Measurements from ENCODE around the gene YARS1. TPM values are rescaled to one million over a fixed set of nuclear protein-coding genes. Genes with fewer than 3 reads are reported as not detected.
"Not testable (repeated sequence)": the region's sequence is repeated elsewhere in the genome, so short reads cannot be mapped to it uniquely, and the experiment has no call there.

YARS1 gene
- polyA plus RNA-seq, 3 donors, result 38.1 to 42.7 (median 39.8) TPM

DNA sequence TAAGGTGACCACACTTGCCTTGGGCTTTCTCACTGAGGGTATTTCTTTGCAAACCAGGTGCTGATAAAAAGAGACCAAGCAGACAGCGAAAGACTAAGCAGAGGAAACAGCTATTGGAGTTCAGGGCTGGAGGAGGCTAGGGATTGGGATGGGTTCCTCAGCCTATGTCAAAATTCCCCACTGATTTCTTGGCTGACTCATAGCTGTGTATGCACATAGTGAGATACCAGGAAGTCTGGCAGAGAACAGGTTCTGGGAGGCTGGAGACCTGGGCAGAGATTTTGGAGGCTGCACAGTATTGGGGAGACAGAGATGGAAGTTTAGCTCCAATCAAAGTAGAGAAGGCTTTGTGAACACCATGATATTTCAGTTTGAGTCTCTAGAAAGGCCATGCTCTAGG, 25.3 kb downstream of the YARS1 start:
- intact Hi-C loops (cut with micrococcal nuclease), result no loop called here
- Mint-ChIP-seq H3K36me3 (peaks cover 42 to 85% of the 10 kb centered on the region in 2 donors), H3K27me3 (ENCODE audit: low read depth in 3 of 3) (no peaks in the 10 kb centered on the region), H3K4me1 (no peaks in the 10 kb centered on the region), H3K27ac (peak overlapping the region in 1 of 7 donors; percentile 5), H3K9me3 (no peaks in the 10 kb centered on the region), H3K4me3 (no peak overlapping the region)
- no peak overlapping the region for H3K9ac ChIP-seq (ENCODE audit: insufficient read depth, low read length, poor library complexity, severe bottlenecking)
- peaks cover 49 to 80% of the 10 kb centered on the region in 2 donors for H3K36me3 ChIP-seq (replicated peaks in 1 of 2; ENCODE audit: control insufficient read depth in 1 of 2, insufficient read depth in 2 of 2, low read length in 2 of 2)
- no peak for DNase-seq
- no peaks in the 10 kb centered on the region for H3K4me1 ChIP-seq (ENCODE audit: control insufficient read depth in 1 of 2, insufficient read depth in 2 of 2, low read length in 2 of 2)
- H3K4me3 ChIP-seq (replicated peaks in 1 of 3; ENCODE audit: low read depth in 2 of 3, low read length in 3 of 3), result no peak overlapping the region
- H3K4me2 ChIP-seq (replicated peaks; ENCODE audit: extremely low read depth, low read length, poor library complexity, severe bottlenecking), result no peak overlapping the region
- H3K9me3 ChIP-seq (replicated peaks in 1 of 2; ENCODE audit: control insufficient read depth in 1 of 2, insufficient read depth in 1 of 2, low read length in 2 of 2), result no peaks in the 10 kb centered on the region
- TF ChIP-seq, protein P1, sequence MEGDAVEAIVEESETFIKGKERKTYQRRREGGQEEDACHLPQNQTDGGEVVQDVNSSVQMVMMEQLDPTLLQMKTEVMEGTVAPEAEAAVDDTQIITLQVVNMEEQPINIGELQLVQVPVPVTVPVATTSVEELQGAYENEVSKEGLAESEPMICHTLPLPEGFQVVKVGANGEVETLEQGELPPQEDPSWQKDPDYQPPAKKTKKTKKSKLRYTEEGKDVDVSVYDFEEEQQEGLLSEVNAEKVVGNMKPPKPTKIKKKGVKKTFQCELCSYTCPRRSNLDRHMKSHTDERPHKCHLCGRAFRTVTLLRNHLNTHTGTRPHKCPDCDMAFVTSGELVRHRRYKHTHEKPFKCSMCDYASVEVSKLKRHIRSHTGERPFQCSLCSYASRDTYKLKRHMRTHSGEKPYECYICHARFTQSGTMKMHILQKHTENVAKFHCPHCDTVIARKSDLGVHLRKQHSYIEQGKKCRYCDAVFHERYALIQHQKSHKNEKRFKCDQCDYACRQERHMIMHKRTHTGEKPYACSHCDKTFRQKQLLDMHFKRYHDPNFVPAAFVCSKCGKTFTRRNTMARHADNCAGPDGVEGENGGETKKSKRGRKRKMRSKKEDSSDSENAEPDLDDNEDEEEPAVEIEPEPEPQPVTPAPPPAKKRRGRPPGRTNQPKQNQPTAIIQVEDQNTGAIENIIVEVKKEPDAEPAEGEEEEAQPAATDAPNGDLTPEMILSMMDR (IDR thresholded peaks at IDR 0.05), result no peak
- no peaks in the 10 kb centered on the region for H4K20me1 ChIP-seq (ENCODE audit: insufficient read depth, low read length)
- no peak overlapping the region for H3K27ac ChIP-seq (ENCODE audit: low read depth in 1 of 2, low read length in 2 of 2)
- WGBS (ENCODE audit: insufficient coverage), result 100% methylated on average over 1 of the region's 1 CpG
- H3K27me3 ChIP-seq (ENCODE audit: control insufficient read depth in 2 of 2, insufficient read depth in 2 of 2, low read length in 2 of 2), result no peaks in the 10 kb centered on the region
- H2AFZ ChIP-seq (ENCODE audit: insufficient read depth, low read depth, low read length, poor library complexity, severe bottlenecking), result no peak overlapping the region
- no peaks in the 10 kb centered on the region for H3K79me2 ChIP-seq (ENCODE audit: insufficient read depth, low read length)

DNA sequence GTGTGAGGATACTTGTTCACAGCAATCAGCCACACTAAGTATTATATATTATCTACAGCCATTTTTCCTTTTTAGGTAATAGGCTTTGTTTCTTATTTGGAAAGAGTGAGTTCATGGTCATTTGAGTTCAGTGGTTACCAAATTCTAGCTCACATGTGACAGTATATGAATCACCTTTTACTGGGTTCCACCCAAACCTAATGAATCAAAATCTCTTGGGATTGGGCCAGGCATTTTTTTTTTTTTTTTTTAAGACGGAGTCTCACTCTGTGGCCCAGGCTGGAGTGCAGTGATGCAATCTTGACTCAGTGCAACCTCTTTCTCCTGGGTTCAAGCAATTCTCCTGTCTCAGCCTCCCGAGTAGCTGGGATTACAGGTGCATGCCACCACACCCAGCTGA, 27.8 kb downstream of the YARS1 start:
- H3K4me1 ChIP-seq (ENCODE audit: control insufficient read depth in 1 of 2, insufficient read depth in 2 of 2, low read length in 2 of 2); H3K9me3 ChIP-seq (replicated peaks in 1 of 2; ENCODE audit: control insufficient read depth in 1 of 2, insufficient read depth in 1 of 2, low read length in 2 of 2); H3K4me1 Mint-ChIP-seq; H2AFZ ChIP-seq (ENCODE audit: insufficient read depth, low read depth, low read length, poor library complexity, severe bottlenecking); H3K4me3 Mint-ChIP-seq; H3K27me3 ChIP-seq (ENCODE audit: control insufficient read depth in 2 of 2, insufficient read depth in 2 of 2, low read length in 2 of 2); H3K27ac ChIP-seq (ENCODE audit: low read depth in 1 of 2, low read length in 2 of 2); H3K27ac Mint-ChIP-seq; H3K79me2 ChIP-seq (ENCODE audit: insufficient read depth, low read length); H3K27me3 Mint-ChIP-seq (ENCODE audit: low read depth in 3 of 3); H3K4me2 ChIP-seq (replicated peaks; ENCODE audit: extremely low read depth, low read length, poor library complexity, severe bottlenecking); H3K4me3 ChIP-seq (replicated peaks in 1 of 3; ENCODE audit: low read depth in 2 of 3, low read length in 3 of 3); H3K9ac ChIP-seq (ENCODE audit: insufficient read depth, low read length, poor library complexity, severe bottlenecking); H4K20me1 ChIP-seq (ENCODE audit: insufficient read depth, low read length); H3K9me3 Mint-ChIP-seq; intact Hi-C loops (cut with micrococcal nuclease): not testable (repeated sequence)
- DNase-seq, result peak in 2 of 3 donors; percentile 4 to 24
- whole genome bisulfite sequencing (ENCODE audit: insufficient coverage), result 33% methylated on average over 1 of the region's 2 CpGs
- peaks cover 56 to 88% of the 10 kb centered on the region in 2 donors for H3K36me3 Mint-ChIP-seq
- peaks cover 56 to 89% of the 10 kb centered on the region in 2 donors for H3K36me3 ChIP-seq (replicated peaks in 1 of 2; ENCODE audit: control insufficient read depth in 1 of 2, insufficient read depth in 2 of 2, low read length in 2 of 2)

Measured in CD14-positive monocyte (primary cell).